SKM-1 treated with dmso at 0.1 percent for 144 hours (cell line): ENCODE results near the gene POU6F2.

Experiments
- DNase-seq: peaks from one replicate; lab custom pipeline; 2025; ENCODE audit not compliant: unreplicated experiment; lab: John Stamatoyannopoulos, UW

Gene POU6F2

GRCh38 chr7:39480901-39481300 lies 503.2 kb downstream of the POU6F2 start:
- DNase-seq: no peak

DNA sequence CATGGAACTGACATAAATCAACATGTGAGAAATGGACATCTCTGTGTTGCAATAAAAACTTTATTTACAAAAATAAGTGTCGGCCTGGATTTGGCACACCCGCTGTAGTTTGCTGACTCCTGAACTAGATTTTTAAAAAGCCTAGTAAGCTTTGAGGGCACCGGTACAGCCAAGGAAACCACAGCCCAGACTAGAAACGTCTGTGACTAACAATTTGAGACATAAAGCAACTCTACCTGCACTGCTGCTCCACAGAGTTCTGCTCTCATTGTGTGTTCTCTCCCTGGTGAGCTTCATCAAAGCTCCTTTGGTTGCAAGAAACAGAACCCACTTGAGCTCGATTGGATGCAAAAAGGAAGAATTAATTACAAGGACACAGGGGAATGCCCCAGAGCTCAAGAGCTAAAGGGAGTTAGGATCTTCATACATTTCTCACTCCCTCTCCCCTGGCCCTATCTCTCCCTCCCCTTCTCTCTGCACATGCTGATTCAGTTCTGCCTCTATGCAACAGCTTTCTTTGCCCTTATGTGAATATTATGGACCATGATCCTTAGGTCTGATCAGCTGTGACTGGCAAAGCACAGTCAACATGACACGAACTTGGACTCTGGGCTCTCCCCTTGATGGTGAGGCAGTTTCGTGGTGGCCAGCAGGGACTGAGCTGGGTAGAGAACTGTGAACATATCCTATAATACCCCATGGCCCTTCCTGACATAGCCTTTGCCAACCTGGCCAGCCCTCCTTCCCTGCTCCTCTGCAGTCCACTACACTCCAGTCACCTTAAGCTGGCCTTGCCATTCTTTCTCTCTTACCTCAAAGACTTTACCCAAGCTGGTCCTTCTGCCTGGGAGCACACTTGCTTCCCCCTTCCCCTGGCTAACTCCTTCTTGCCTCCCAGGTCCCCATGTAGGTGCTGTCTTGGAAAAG lies 511.0 kb downstream of the POU6F2 start:
- no peak for DNase-seq

GRCh38 chr7:39490296-39490695 lies 512.6 kb downstream of the POU6F2 start:
- DNase-seq: no peak

DNA sequence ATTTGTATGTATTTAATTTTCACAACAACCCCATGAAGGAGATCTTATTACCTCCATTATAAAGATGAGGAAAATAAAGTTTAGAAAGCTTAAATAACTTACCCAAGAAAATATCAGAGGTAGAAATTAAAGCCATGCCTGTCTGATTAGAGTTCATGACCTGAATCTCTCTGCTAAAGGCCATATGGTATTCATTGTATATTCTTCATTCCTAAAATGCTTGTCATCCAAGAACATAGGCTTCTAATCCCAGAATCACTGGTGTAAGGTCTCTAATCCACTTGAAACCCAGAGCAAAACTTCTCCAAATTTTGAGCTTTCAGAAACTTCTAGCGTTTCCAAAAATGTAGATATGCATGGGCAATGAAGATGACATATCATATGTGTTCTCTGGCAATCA lies 516.2 kb downstream of the POU6F2 start:
- no peak for DNase-seq

DNA sequence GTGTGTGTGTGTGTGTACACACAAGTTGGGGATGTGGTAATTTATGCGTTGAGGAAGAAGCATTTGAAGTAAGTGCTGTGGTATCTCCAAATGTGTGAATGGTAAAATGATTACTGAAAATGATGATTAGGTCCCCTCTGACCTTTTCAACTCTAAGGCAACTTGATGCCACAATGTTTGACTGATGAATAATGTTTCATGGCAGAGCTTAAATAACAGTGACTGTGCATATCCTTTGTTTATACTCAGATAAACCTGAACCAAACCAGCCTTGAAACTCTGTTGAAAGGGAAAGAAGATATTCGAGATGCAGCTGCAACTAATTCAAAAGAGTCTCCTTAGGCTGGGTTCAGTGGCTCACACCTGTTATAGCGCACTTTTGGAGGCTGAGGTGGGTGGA lies 523.6 kb downstream of the POU6F2 start:
- DNase-seq: no peak

DNA sequence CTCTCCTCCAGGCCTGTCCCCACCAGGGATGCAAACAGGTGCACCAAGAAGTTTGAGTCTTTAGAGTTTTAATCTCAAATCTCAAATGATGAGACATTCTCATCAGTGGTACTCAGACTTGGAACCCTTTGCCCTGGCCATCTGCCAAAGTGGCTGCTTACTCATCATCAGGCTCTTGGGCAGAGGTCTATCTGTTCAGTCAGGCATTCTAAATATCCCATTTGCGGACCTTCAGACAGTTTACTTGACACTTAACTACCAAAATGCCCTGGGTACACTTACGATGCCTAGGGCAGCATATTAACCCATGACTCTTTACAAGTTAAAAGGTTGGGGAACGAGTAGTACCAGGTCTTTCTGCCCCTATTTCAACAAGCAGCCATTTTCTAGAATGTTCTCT lies 527.3 kb downstream of the POU6F2 start:
- DNase-seq: no peak

DNA sequence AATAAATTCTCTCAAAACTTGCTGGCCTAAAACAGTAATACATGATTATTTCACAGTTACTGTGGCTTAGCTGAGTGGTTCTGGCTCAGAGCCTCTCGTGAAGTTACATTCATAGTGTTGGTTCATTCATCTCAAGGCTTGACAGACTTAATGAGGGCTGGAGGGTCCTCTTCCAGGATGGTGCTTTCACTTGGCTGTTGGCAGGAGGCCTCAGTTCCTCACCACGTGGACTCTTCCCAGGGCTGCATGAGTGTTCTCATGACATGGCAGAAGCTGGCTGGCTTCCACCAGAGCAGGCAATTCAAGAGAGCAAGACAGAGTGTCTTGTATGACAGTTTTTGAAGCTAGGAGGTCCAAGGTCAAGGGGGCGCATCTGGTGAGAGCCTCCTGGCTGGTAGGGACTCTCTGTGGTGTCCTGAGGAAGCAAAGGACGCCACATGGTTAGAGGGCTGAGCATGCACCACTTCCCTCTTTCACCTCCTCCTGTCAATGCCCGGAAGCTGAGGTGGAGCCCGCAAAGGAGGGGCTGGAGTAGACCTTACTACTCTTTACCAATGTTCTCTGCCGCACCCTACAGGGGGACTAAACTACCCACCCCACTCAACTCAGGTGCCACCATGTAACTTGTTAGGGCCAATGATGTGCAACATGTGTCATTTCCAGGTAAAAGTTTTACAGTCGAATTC lies 530.3 kb downstream of the POU6F2 start:
- DNase-seq: no peak

DNA sequence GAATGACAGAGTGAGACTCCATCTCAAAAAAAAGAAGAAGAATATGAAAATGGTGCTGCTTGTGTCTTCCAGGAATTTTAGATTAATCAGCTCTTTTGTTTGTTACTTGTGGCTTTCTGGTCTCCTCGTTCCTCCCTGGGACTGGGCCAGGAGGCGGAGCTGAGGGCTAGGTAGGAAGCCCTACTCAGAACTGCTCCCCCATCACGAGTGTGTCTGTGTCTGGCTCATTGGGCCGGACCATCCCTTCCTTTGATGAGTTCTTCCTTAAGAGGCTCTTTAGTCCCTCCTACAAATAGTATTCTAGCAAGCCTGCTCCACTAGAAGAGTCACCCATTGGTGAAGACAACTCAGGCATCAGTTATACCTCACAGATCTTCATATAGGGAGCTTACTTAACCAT lies 531.7 kb downstream of the POU6F2 start:
- no peak for DNase-seq

DNA sequence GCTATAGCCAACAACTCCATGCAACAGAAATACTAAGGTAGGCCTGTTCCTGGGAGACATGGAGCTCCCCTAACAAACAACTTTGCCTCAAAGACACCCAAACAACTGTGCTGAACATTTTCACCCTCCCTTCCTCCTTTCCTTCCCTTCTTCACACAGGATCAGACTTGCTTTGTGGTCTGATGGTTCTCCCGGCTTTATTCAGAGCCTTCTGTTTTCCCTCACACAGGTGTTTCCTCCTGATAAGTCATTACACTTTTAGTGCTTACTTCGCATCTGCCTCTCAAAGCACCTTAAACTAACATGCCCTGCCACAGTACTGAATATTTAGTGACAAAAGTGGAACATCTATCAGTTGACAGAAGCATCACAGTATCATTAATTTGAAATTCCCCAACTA lies 532.2 kb downstream of the POU6F2 start:
- DNase-seq: no peak

DNA sequence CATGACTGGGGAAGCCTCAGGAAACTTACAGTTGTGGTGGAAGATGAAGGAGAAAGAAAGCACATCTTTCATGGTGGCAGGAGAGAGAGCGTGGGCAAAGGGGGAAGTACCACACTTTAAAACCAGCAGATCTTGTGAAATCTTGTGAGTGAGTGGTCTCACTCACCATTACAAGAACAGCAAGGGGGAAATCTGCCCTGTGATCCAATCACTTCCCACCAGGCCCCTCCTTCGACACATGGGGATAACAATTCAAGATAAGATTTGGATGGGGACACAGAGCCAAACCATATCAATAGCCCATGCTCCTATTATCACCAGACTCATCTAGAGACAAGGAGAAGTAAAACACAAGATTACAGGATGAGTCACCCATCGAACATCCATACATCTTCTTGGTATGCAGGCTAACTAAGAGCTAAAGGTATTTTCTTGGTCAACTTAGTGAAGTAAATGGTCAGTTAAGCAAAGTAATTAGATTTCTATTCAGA lies 533.2 kb downstream of the POU6F2 start:
- no peak for DNase-seq

- DNase-seq: no peak
Observed at GRCh38 chr7:39515534-39516228, 538.0 kb downstream of the POU6F2 start.

DNA sequence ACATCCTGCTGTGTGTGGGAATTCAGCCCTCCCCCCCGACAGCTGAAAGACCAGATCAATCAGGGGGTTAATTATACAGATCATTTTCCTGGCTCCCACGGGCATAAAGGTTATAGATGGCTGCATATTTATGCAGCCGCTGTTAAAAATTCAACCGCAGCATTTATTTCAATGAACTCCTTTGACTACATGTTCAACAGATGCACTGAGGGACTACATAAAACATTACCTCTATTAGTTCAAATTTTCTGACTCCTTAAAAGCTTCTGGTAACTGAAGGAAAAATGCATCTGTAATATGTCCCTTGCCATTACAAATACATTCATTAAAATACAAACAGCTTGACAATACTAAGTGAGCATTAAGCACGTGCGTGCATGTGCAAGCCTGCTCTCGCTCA lies 538.8 kb downstream of the POU6F2 start:
- no peak for DNase-seq

DNA sequence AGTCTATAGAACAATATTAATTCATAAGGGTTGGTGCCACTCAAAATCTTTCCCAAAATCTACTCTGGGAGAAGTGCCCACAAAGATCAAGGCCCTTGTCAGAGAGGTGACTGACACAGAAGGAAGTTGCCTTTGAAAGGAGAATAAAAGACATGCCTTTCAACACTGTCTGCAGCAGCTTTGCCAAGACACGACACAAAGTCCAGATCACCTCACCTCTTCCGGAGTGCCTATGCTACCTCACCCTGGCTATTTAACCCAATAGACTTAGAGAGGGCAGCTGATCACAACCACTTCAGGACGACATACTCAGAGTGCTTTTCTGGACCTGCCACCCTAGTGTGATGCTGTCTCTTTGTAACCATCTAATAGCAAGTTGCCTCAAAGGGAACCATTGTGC lies 539.5 kb downstream of the POU6F2 start:
- DNase-seq: no peak
